ENCODE data around the gene HMCN1. TPM values are rescaled to one million over a fixed set of nuclear protein-coding genes. Genes with fewer than 3 reads are reported as not detected.
"Not testable (repeated sequence)": the region's sequence is repeated elsewhere in the genome, so short reads cannot be mapped to it uniquely, and the experiment has no call there.

HMCN1 gene
- total and polyA plus RNA-seq, 2 donors from 2014 or later: 0.97 to 2.7 TPM

GRCh38 chr1:185789501-185790193 is 55.5 kb downstream of the HMCN1 start:
- DNase-seq (no peak), FAIRE-seq (no peak)
- TF ChIP-seq CTCF (IDR thresholded peaks at IDR 0.05; ENCODE audit: borderline replicate concordance, extremely low read depth, insufficient read depth): no peak
- Histone ChIP-seq H3K27me3 (ENCODE audit: control insufficient read depth, insufficient read depth, low read length) (no peaks in the 10 kb centered on the region), H3K27ac (ENCODE audit: low read depth in 2 of 2, low read length in 2 of 2) (no peak overlapping the region), H3K4me3 (ENCODE audit: low read length in 3 of 3) (no peak overlapping the region), H3K9me3 (ENCODE audit: control insufficient read depth in 2 of 3, insufficient read depth in 1 of 3, low read length in 3 of 3) (no peaks in the 10 kb centered on the region), H3K36me3 (ENCODE audit: control insufficient read depth in 2 of 3, insufficient read depth in 3 of 3, low read length in 3 of 3) (no peaks in the 10 kb centered on the region), H3K4me1 (ENCODE audit: control insufficient read depth in 2 of 3, insufficient read depth in 2 of 3, low read depth in 1 of 3, low read length in 3 of 3) (no peaks in the 10 kb centered on the region), H3K9ac (ENCODE audit: low read length in 3 of 3) (no peak overlapping the region)
- intact Hi-C loops (cut with DNase I): no loop called here

GRCh38 chr1:185790194-185790735 is 56.1 kb downstream of the HMCN1 start:
- H3K9ac ChIP-seq (ENCODE audit: low read length in 3 of 3): no peak overlapping the region
- no peak for TF ChIP-seq CTCF (IDR thresholded peaks at IDR 0.05; ENCODE audit: borderline replicate concordance, extremely low read depth, insufficient read depth)
- H3K9me3 ChIP-seq (ENCODE audit: control insufficient read depth in 2 of 3, insufficient read depth in 1 of 3, low read length in 3 of 3): no peaks in the 10 kb centered on the region
- DNase-seq (peak in 2 of 5 donors; percentile 43 to 76), FAIRE-seq (no peak)
- intact Hi-C loops (cut with DNase I): no loop called here
- no peaks in the 10 kb centered on the region for H3K27me3 ChIP-seq (ENCODE audit: control insufficient read depth, insufficient read depth, low read length)
- H3K36me3 ChIP-seq (ENCODE audit: control insufficient read depth in 2 of 3, insufficient read depth in 3 of 3, low read length in 3 of 3): no peaks in the 10 kb centered on the region
- no peak overlapping the region for H3K27ac ChIP-seq (ENCODE audit: low read depth in 2 of 2, low read length in 2 of 2)
- H3K4me3 ChIP-seq (ENCODE audit: low read length in 3 of 3): no peak overlapping the region
- H3K4me1 ChIP-seq (ENCODE audit: control insufficient read depth in 2 of 3, insufficient read depth in 2 of 3, low read depth in 1 of 3, low read length in 3 of 3): no peaks in the 10 kb centered on the region

GRCh38 chr1:185792040-185792439 is 57.8 kb downstream of the HMCN1 start:
- no peaks in the 10 kb centered on the region for H3K36me3 ChIP-seq (ENCODE audit: control insufficient read depth in 2 of 3, insufficient read depth in 3 of 3, low read length in 3 of 3)
- H3K27ac ChIP-seq (ENCODE audit: low read depth in 2 of 2, low read length in 2 of 2): no peak overlapping the region
- H3K4me1 ChIP-seq (ENCODE audit: control insufficient read depth in 2 of 3, insufficient read depth in 2 of 3, low read depth in 1 of 3, low read length in 3 of 3): no peaks in the 10 kb centered on the region
- DNase-seq: no peak
- H3K9me3 ChIP-seq (ENCODE audit: control insufficient read depth in 2 of 3, insufficient read depth in 1 of 3, low read length in 3 of 3): no peaks in the 10 kb centered on the region
- TF ChIP-seq CTCF (IDR thresholded peaks at IDR 0.05; ENCODE audit: borderline replicate concordance, extremely low read depth, insufficient read depth): no peak
- intact Hi-C loops (cut with DNase I): no loop called here
- H3K27me3 ChIP-seq (ENCODE audit: control insufficient read depth, insufficient read depth, low read length): no peaks in the 10 kb centered on the region
- H3K9ac ChIP-seq (ENCODE audit: low read length in 3 of 3): no peak overlapping the region
- no peak overlapping the region for H3K4me3 ChIP-seq (ENCODE audit: low read length in 3 of 3)
- FAIRE-seq: no peak

- H3K36me3 ChIP-seq (ENCODE audit: control insufficient read depth in 2 of 3, insufficient read depth in 3 of 3, low read length in 3 of 3); H3K27me3 ChIP-seq (ENCODE audit: control insufficient read depth, insufficient read depth, low read length); H3K27ac ChIP-seq (ENCODE audit: low read depth in 2 of 2, low read length in 2 of 2); H3K4me3 ChIP-seq (ENCODE audit: low read length in 3 of 3); intact Hi-C loops (cut with DNase I); H3K9me3 ChIP-seq (ENCODE audit: control insufficient read depth in 2 of 3, insufficient read depth in 1 of 3, low read length in 3 of 3); FAIRE-seq; H3K4me1 ChIP-seq (ENCODE audit: control insufficient read depth in 2 of 3, insufficient read depth in 2 of 3, low read depth in 1 of 3, low read length in 3 of 3); DNase-seq; H3K9ac ChIP-seq (ENCODE audit: low read length in 3 of 3): not testable (repeated sequence)
Observed at GRCh38 chr1:185794495-185794894, 60.3 kb downstream of the HMCN1 start.

Measured in kidney (tissue), 14 donors.